Stimulated activated naive CD8-positive, alpha-beta T cell treated with anti-CD3 and anti-CD28 coated beads, Interleukin-15, Interleukin-2, amounts not matched to agents 100 ng/mL and 50 ng/mL, for 24 hours (primary cell): ENCODE measurements around the gene EFNB1.

Source experiments
- H3K27ac Mint-ChIP-seq: one replicate; pipeline ENCODE4 v1.8.0; 2021; ENCODE audit warnings: mild to moderate bottlenecking, mixed read lengths
- H3K27me3 Mint-ChIP-seq: one replicate; pipeline ENCODE4 v1.8.0; 2021; ENCODE audit warnings: mixed read lengths
- H3K36me3 Mint-ChIP-seq: one replicate; pipeline ENCODE4 v1.8.0; 2021; ENCODE audit warnings: low read depth, mixed read lengths
- H3K4me1 Mint-ChIP-seq: one replicate; pipeline ENCODE4 v1.8.0; 2021; ENCODE audit warnings: low read depth, mixed read lengths
- H3K4me3 Mint-ChIP-seq: one replicate; pipeline ENCODE4 v1.8.0; 2021; ENCODE audit warnings: mild to moderate bottlenecking, mixed read lengths
- H3K9me3 Mint-ChIP-seq: one replicate; pipeline ENCODE4 v1.8.0; 2021; ENCODE audit warnings: mixed read lengths

The EFNB1 gene

GRCh38 chrX:68847172-68847571 is 18.4 kb downstream of the EFNB1 start:
- Mint-ChIP-seq H3K36me3 (no peaks in the 10 kb centered on the region), H3K27me3 (no peaks in the 10 kb centered on the region), H3K4me3 (no peak overlapping the region), H3K9me3 (no peaks in the 10 kb centered on the region), H3K27ac (no peak overlapping the region), H3K4me1 (no peaks in the 10 kb centered on the region)

GRCh38 chrX:68848189-68848940 is 19.5 kb downstream of the EFNB1 start:
- Mint-ChIP-seq H3K9me3 (no peaks in the 10 kb centered on the region), H3K4me1 (no peaks in the 10 kb centered on the region), H3K27ac (no peak overlapping the region), H3K27me3 (no peaks in the 10 kb centered on the region), H3K36me3 (no peaks in the 10 kb centered on the region), H3K4me3 (no peak overlapping the region)

- Mint-ChIP-seq H3K9me3 (no peaks in the 10 kb centered on the region), H3K36me3 (no peaks in the 10 kb centered on the region), H3K27me3 (no peaks in the 10 kb centered on the region)
These were observed 22.3 kb downstream of the EFNB1 start for GRCh38 chrX:68851082-68851481.

GRCh38 chrX:68852046-68852445 is 23.2 kb downstream of the EFNB1 start:
- Mint-ChIP-seq H3K9me3 (no peaks in the 10 kb centered on the region), H3K4me3 (no peak overlapping the region), H3K27ac (no peak overlapping the region), H3K36me3 (no peaks in the 10 kb centered on the region), H3K4me1 (no peaks in the 10 kb centered on the region), H3K27me3 (no peaks in the 10 kb centered on the region)

More at GRCh38 chrX:68851082-68851481, 22.3 kb downstream of the EFNB1 start:
- Mint-ChIP-seq H3K4me1 (no peaks in the 10 kb centered on the region), H3K27ac (no peak overlapping the region), H3K4me3 (no peak overlapping the region)

GRCh38 chrX:68853665-68854251 is 24.9 kb downstream of the EFNB1 start:
- H3K4me3 Mint-ChIP-seq, result no peak overlapping the region
- no peaks in the 10 kb centered on the region for H3K27me3 Mint-ChIP-seq
- H3K4me1 Mint-ChIP-seq, result no peaks in the 10 kb centered on the region
- H3K27ac Mint-ChIP-seq, result no peak overlapping the region
- no peaks in the 10 kb centered on the region for H3K36me3 Mint-ChIP-seq
- H3K9me3 Mint-ChIP-seq, result no peaks in the 10 kb centered on the region

GRCh38 chrX:68865300-68865699 is 36.5 kb downstream of the EFNB1 start:
- Mint-ChIP-seq H3K4me3 (no peak overlapping the region), H3K27ac (peak overlapping the region; percentile 45), H3K4me1 (peaks cover 7% of the 10 kb centered on the region), H3K27me3 (no peaks in the 10 kb centered on the region), H3K36me3 (no peaks in the 10 kb centered on the region), H3K9me3 (no peaks in the 10 kb centered on the region)

GRCh38 chrX:68865926-68866325 is 37.1 kb downstream of the EFNB1 start:
- H3K27ac Mint-ChIP-seq, result no peak overlapping the region
- no peaks in the 10 kb centered on the region for H3K27me3 Mint-ChIP-seq
- H3K4me3 Mint-ChIP-seq, result no peak overlapping the region
- peaks cover 7% of the 10 kb centered on the region for H3K4me1 Mint-ChIP-seq
- no peaks in the 10 kb centered on the region for H3K36me3 Mint-ChIP-seq
- H3K9me3 Mint-ChIP-seq, result no peaks in the 10 kb centered on the region

GRCh38 chrX:68867458-68868112 is 38.8 kb downstream of the EFNB1 start:
- no peaks in the 10 kb centered on the region for H3K9me3 Mint-ChIP-seq
- no peak overlapping the region for H3K4me3 Mint-ChIP-seq
- no peaks in the 10 kb centered on the region for H3K27me3 Mint-ChIP-seq
- no peak overlapping the region for H3K27ac Mint-ChIP-seq
- peaks cover 7% of the 10 kb centered on the region for H3K4me1 Mint-ChIP-seq
- no peaks in the 10 kb centered on the region for H3K36me3 Mint-ChIP-seq

- H3K9me3 Mint-ChIP-seq, result no peaks in the 10 kb centered on the region
- no peaks in the 10 kb centered on the region for H3K36me3 Mint-ChIP-seq
- H3K4me3 Mint-ChIP-seq, result no peak overlapping the region
- H3K27me3 Mint-ChIP-seq, result no peaks in the 10 kb centered on the region
- H3K4me1 Mint-ChIP-seq, result peaks cover 7% of the 10 kb centered on the region
- no peak overlapping the region for H3K27ac Mint-ChIP-seq
These were observed 39.5 kb downstream of the EFNB1 start for GRCh38 chrX:68868316-68868715.

- Mint-ChIP-seq H3K9me3 (no peaks in the 10 kb centered on the region), H3K27me3 (no peaks in the 10 kb centered on the region), H3K4me3 (no peak overlapping the region), H3K27ac (no peak overlapping the region), H3K36me3 (no peaks in the 10 kb centered on the region), H3K4me1 (peaks cover 7% of the 10 kb centered on the region)
These were observed 40.3 kb downstream of the EFNB1 start for GRCh38 chrX:68868902-68869800.

GRCh38 chrX:68870357-68870756 is 41.5 kb downstream of the EFNB1 start:
- Mint-ChIP-seq H3K27me3 (no peaks in the 10 kb centered on the region), H3K36me3 (no peaks in the 10 kb centered on the region), H3K4me1 (peaks cover 7% of the 10 kb centered on the region), H3K9me3 (no peaks in the 10 kb centered on the region), H3K4me3 (no peak overlapping the region), H3K27ac (no peak overlapping the region)

- H3K4me1 Mint-ChIP-seq, result peaks cover 7% of the 10 kb centered on the region
- H3K9me3 Mint-ChIP-seq, result no peaks in the 10 kb centered on the region
- no peaks in the 10 kb centered on the region for H3K27me3 Mint-ChIP-seq
- H3K27ac Mint-ChIP-seq, result no peak overlapping the region
- H3K36me3 Mint-ChIP-seq, result no peaks in the 10 kb centered on the region
- no peak overlapping the region for H3K4me3 Mint-ChIP-seq
These were observed 43.4 kb downstream of the EFNB1 start for GRCh38 chrX:68872171-68872570.

GRCh38 chrX:68874076-68874475 is 45.3 kb downstream of the EFNB1 start:
- H3K27me3 Mint-ChIP-seq, result no peaks in the 10 kb centered on the region
- peaks cover 2% of the 10 kb centered on the region for H3K4me1 Mint-ChIP-seq
- H3K9me3 Mint-ChIP-seq, result no peaks in the 10 kb centered on the region
- no peak overlapping the region for H3K27ac Mint-ChIP-seq
- H3K4me3 Mint-ChIP-seq, result no peak overlapping the region
- no peaks in the 10 kb centered on the region for H3K36me3 Mint-ChIP-seq

GRCh38 chrX:68876731-68877130 is 47.9 kb downstream of the EFNB1 start:
- no peaks in the 10 kb centered on the region for H3K9me3 Mint-ChIP-seq
- no peaks in the 10 kb centered on the region for H3K4me1 Mint-ChIP-seq
- H3K27me3 Mint-ChIP-seq, result no peaks in the 10 kb centered on the region

GRCh38 chrX:68877606-68878005 is 48.8 kb downstream of the EFNB1 start:
- Mint-ChIP-seq H3K9me3 (no peaks in the 10 kb centered on the region), H3K36me3 (no peaks in the 10 kb centered on the region), H3K27me3 (no peaks in the 10 kb centered on the region), H3K4me3 (no peak overlapping the region), H3K27ac (no peak overlapping the region), H3K4me1 (no peaks in the 10 kb centered on the region)

More at GRCh38 chrX:68876731-68877130, 47.9 kb downstream of the EFNB1 start:
- Mint-ChIP-seq H3K4me3 (no peak overlapping the region), H3K36me3 (no peaks in the 10 kb centered on the region), H3K27ac (no peak overlapping the region)
